Measurements from ENCODE around the gene TMTC2.

Gene TMTC2

GRCh38 chr12:83074358-83074894 is 387.7 kb downstream of the TMTC2 start:
- no peak overlapping the region for H3K4me2 ChIP-seq
- H3K9ac ChIP-seq: no peak overlapping the region
- TF ChIP-seq CTCF (conservative IDR thresholded peaks at IDR 0.05; ENCODE audit: low read depth, low read length): no peak
- H3K27ac ChIP-seq: no peak overlapping the region
- no peaks in the 10 kb centered on the region for H3K79me2 ChIP-seq (ENCODE audit: insufficient read depth, low read depth)
- no peaks in the 10 kb centered on the region for H3K36me3 ChIP-seq (ENCODE audit: insufficient read depth)
- H4K20me1 ChIP-seq (ENCODE audit: insufficient read depth): no peaks in the 10 kb centered on the region
- H3K27me3 ChIP-seq (ENCODE audit: insufficient read depth, low read depth): no peaks in the 10 kb centered on the region
- no peaks in the 10 kb centered on the region for H3K4me1 ChIP-seq (ENCODE audit: low read depth, poor library complexity, severe bottlenecking)
- no peak overlapping the region for H2AFZ ChIP-seq (ENCODE audit: low read depth)
- no peak overlapping the region for H3K4me3 ChIP-seq (IDR thresholded peaks at IDR 0.05; ENCODE audit: insufficient read depth, low read depth, low read length)

GRCh38 chr12:83075471-83075870 is 388.8 kb downstream of the TMTC2 start:
- no peaks in the 10 kb centered on the region for H3K27me3 ChIP-seq (ENCODE audit: insufficient read depth, low read depth)
- H3K9ac ChIP-seq: no peak overlapping the region
- no peaks in the 10 kb centered on the region for H3K36me3 ChIP-seq (ENCODE audit: insufficient read depth)
- H2AFZ ChIP-seq (ENCODE audit: low read depth): no peak overlapping the region
- H3K4me1 ChIP-seq (ENCODE audit: low read depth, poor library complexity, severe bottlenecking): no peaks in the 10 kb centered on the region
- no peaks in the 10 kb centered on the region for H4K20me1 ChIP-seq (ENCODE audit: insufficient read depth)
- H3K27ac ChIP-seq: no peak overlapping the region
- H3K4me2 ChIP-seq: no peak overlapping the region
- TF ChIP-seq CTCF (conservative IDR thresholded peaks at IDR 0.05; ENCODE audit: low read depth, low read length): no peak
- H3K79me2 ChIP-seq (ENCODE audit: insufficient read depth, low read depth): no peaks in the 10 kb centered on the region
- H3K4me3 ChIP-seq (IDR thresholded peaks at IDR 0.05; ENCODE audit: insufficient read depth, low read depth, low read length): no peak overlapping the region

- no peak overlapping the region for H3K4me3 ChIP-seq (IDR thresholded peaks at IDR 0.05; ENCODE audit: insufficient read depth, low read depth, low read length)
- H3K4me2 ChIP-seq: no peak overlapping the region
- no peak for TF ChIP-seq CTCF (conservative IDR thresholded peaks at IDR 0.05; ENCODE audit: low read depth, low read length)
- no peaks in the 10 kb centered on the region for H4K20me1 ChIP-seq (ENCODE audit: insufficient read depth)
- no peak overlapping the region for H3K9ac ChIP-seq
- no peaks in the 10 kb centered on the region for H3K4me1 ChIP-seq (ENCODE audit: low read depth, poor library complexity, severe bottlenecking)
- no peak overlapping the region for H2AFZ ChIP-seq (ENCODE audit: low read depth)
- H3K27me3 ChIP-seq (ENCODE audit: insufficient read depth, low read depth): no peaks in the 10 kb centered on the region
- H3K79me2 ChIP-seq (ENCODE audit: insufficient read depth, low read depth): no peaks in the 10 kb centered on the region
- no peaks in the 10 kb centered on the region for H3K36me3 ChIP-seq (ENCODE audit: insufficient read depth)
- no peak overlapping the region for H3K27ac ChIP-seq
These were observed 390.3 kb downstream of the TMTC2 start for GRCh38 chr12:83077041-83077440.

DNA sequence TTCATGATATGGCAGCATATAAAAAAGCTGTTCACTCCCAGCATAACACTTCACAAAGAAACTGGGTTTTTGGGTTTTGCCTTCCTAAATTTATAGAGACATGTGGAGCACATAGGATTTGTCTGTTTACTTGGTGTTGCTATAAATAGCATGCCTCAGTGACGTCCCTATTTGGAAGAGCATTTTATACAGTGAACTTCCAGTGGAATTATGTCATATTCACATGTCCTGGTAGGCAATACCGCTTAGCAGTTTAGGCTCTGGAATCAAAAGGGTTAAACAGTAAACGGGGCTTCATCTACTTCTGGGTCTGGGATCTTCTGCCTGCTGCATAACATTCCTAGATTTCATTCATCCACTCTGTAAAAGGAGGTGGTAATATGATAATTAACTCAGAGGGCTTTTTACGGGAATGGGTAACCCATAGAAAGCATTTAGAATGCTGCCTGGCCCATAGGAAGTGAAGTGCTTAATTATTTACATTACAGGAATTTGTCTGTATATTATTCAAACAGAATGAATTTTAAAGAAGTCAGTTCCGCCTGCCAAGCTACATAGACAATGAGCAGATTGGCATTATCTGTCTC is 396.1 kb downstream of the TMTC2 start:
- Histone ChIP-seq H3K36me3 (ENCODE audit: insufficient read depth) (no peaks in the 10 kb centered on the region), H3K79me2 (ENCODE audit: insufficient read depth, low read depth) (no peaks in the 10 kb centered on the region), H3K27ac (no peak overlapping the region), H3K4me3 (IDR thresholded peaks at IDR 0.05; ENCODE audit: insufficient read depth, low read depth, low read length) (no peak overlapping the region), H3K4me1 (ENCODE audit: low read depth, poor library complexity, severe bottlenecking) (no peaks in the 10 kb centered on the region), H4K20me1 (ENCODE audit: insufficient read depth) (no peaks in the 10 kb centered on the region), H3K27me3 (ENCODE audit: insufficient read depth, low read depth) (no peaks in the 10 kb centered on the region), H3K9ac (no peak overlapping the region), H2AFZ (ENCODE audit: low read depth) (no peak overlapping the region), H3K4me2 (no peak overlapping the region)
- no peak for TF ChIP-seq CTCF (conservative IDR thresholded peaks at IDR 0.05; ENCODE audit: low read depth, low read length)

Data from KMS-11 (cell line).